HG03469 (cell line): ENCODE data around the gene PCYOX1L.

Experiments used
- ATAC-seq: cut with Tn5 transposase; IDR thresholded peaks from one replicate; pipeline ENCODE4 v1.9.1; 2021; ENCODE audit warnings: mild to moderate bottlenecking, moderate library complexity, moderate number of reproducible peaks; ENCODE audit not compliant: unreplicated experiment

PCYOX1L gene

GRCh38 chr5:149406203-149406978 lies 48.5 kb downstream of the PCYOX1L start:
- ATAC-seq: no peak

GRCh38 chr5:149406979-149407306 lies 49.1 kb downstream of the PCYOX1L start:
- no peak for ATAC-seq

- ATAC-seq: no peak
Observed at GRCh38 chr5:149407323-149408251, 49.7 kb downstream of the PCYOX1L start.

- ATAC-seq: no peak
Observed at GRCh38 chr5:149408252-149409099, 50.6 kb downstream of the PCYOX1L start.

- no peak for ATAC-seq
Observed at GRCh38 chr5:149409268-149409948, 51.6 kb downstream of the PCYOX1L start.

GRCh38 chr5:149410071-149410470 lies 52.2 kb downstream of the PCYOX1L start:
- ATAC-seq: no peak

- ATAC-seq: no peak
Observed at GRCh38 chr5:149410721-149411432, 53.0 kb downstream of the PCYOX1L start.

- ATAC-seq: no peak
Observed at GRCh38 chr5:149411738-149412519, 54.1 kb downstream of the PCYOX1L start.

GRCh38 chr5:149412783-149413476 lies 55.1 kb downstream of the PCYOX1L start:
- ATAC-seq: no peak

- ATAC-seq: no peak
Observed at GRCh38 chr5:149413477-149414210, 55.8 kb downstream of the PCYOX1L start.

GRCh38 chr5:149414405-149415065 lies 56.7 kb downstream of the PCYOX1L start:
- ATAC-seq: no peak

- ATAC-seq: no peak
Observed at GRCh38 chr5:149415066-149415967, 57.5 kb downstream of the PCYOX1L start.

GRCh38 chr5:149416987-149417710 lies 59.3 kb downstream of the PCYOX1L start:
- ATAC-seq: no peak

GRCh38 chr5:149417711-149418368 lies 60.0 kb downstream of the PCYOX1L start:
- ATAC-seq: no peak

- no peak for ATAC-seq
Observed at GRCh38 chr5:149418910-149419531, 61.2 kb downstream of the PCYOX1L start.
